HG02970 (cell line): ENCODE data around the gene PTGES.
"Not testable (repeated sequence)": the region's sequence is repeated elsewhere in the genome, so short reads cannot be mapped to it uniquely, and the experiment has no call there.

Source experiments
- ATAC-seq: cut with Tn5 transposase; IDR thresholded peaks from one replicate; pipeline ENCODE4 v1.9.1; 2021; ENCODE audit warnings: mild to moderate bottlenecking, moderate library complexity, moderate number of reproducible peaks; ENCODE audit not compliant: unreplicated experiment, low FRiP score

Gene PTGES

GRCh38 chr9:129752900-129753729 lies at the start of gene PTGES:
TSS of gene PTGES (minus strand) at chr9:129753042. CDS start at chr9:129753012, 30 bp downstream.
- no peak for ATAC-seq

- no peak for ATAC-seq
Observed at GRCh38 chr9:129801504-129801903, 48.7 kb upstream of the PTGES start.

- no peak for ATAC-seq
Observed at GRCh38 chr9:129798973-129799372, 46.1 kb upstream of the PTGES start.

GRCh38 chr9:129796029-129796428 lies 43.2 kb upstream of the PTGES start:
- ATAC-seq: not testable (repeated sequence)

GRCh38 chr9:129794549-129794948 lies 41.7 kb upstream of the PTGES start:
- ATAC-seq: no peak

- no peak for ATAC-seq
Observed at GRCh38 chr9:129786481-129786880, 33.6 kb upstream of the PTGES start.

GRCh38 chr9:129785866-129786265 lies 33.0 kb upstream of the PTGES start:
- ATAC-seq: no peak

GRCh38 chr9:129784970-129785369 lies 32.1 kb upstream of the PTGES start:
- ATAC-seq: not testable (repeated sequence)

DNA sequence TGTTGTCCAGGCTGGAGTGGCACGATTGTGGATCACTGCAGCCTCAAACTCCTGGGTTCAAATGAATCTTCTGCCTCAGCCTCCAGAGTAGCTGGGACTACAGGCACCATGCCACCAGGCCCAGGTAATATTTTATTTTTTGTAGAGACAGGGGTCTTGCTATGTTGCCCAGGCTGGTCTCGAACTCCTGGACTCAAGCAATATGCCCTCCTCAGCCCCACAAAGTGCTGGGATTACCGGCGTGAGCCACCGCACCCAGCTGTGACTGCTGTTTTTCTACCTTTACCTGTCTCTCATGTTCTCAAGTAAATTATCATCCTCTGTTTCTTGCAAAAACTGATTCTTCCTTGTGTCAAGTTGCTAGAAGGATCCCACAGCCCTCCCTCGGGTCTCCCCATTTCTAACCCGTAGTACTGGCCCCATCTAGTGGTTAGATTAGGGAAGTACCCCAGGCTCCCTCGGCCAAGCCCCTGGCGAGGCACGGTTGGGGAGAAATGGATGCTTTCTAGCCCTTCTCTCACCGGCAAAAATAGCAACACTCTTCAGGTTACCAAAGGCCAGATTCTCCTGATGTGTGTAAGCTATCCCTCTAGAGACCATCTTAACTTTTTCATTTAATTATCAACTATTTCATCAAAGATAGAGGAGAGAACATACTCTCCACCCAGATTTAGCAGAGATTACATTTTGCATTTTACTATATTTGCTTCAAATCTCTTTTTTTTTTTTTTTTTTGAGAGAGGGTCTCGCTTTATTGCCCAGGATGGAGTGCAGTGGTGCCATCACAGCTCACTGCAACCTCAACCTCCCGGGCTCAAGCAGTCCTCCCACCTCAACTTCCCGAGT lies 30.9 kb upstream of the PTGES start:
- ATAC-seq: no peak

DNA sequence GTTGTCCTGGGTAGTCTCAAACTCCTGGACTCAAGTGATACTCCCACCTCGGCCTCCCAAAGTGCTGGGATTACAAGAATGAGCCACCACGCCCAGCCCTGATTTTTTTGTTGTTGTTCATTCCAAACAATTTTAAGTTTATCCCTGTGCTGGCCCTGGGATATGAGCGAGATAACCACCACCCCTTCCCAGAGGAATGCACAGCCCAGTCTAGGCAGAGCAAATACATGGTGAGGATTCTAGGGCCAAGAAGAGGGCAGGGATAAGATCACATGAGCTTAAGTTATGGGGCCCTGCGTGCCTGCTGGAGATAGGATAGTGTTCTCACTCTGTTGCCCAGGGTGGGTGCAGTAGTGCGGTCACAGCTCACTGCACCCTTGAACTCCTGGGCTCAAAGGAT lies 29.1 kb upstream of the PTGES start:
- no peak for ATAC-seq

GRCh38 chr9:129781131-129781530 lies 28.3 kb upstream of the PTGES start:
- no peak for ATAC-seq

DNA sequence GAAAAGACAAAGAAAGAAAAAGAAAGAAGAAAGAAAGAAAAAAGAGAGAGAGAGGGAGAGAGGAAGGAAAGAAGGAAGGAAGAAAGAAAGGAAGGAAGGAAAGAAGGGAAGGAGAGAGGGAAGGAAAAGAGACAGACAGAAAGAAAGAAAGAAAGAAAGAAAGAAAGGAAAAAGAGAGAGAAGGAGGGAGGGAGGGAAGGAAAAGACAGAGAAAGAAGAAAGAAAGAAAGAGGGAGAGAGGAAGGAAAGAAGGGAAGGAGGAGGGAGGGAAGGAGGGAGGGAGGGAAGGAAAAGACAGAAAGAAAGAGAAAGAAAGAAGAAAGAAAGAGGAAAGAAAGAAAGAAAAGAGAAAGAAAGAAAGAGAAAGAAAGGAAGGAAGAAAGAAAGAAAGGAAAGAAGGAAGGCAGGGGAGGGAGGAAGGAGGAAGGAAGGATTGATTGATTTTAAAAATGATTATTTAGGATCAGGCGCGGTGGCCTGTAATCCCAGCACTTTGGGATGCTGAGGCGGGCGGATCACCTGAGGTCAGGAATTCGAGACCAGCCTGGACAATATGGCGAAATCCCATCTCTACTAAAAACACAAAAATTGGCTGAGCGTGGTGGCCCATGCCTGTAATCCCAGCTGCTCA lies 26.8 kb upstream of the PTGES start:
- no peak for ATAC-seq

DNA sequence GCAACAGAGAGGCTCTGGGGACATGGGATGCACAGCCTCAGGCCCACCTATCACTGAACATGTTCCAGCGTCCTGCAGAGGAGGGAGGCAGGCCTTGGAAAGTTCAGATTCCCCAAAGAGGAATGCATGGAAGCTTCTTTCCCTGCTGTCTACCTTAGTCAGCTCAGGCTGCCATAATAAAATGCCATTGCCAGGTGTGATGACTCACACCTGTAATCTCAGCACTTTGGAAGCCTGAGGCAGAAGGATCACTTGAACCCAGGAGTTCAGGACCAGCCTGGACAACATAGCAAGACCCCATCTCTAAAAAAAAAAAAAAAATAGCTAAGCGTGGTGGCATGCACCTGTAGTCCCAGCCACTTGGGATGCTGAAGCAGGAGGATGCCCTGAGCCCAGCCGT lies 25.6 kb upstream of the PTGES start:
- ATAC-seq: no peak

DNA sequence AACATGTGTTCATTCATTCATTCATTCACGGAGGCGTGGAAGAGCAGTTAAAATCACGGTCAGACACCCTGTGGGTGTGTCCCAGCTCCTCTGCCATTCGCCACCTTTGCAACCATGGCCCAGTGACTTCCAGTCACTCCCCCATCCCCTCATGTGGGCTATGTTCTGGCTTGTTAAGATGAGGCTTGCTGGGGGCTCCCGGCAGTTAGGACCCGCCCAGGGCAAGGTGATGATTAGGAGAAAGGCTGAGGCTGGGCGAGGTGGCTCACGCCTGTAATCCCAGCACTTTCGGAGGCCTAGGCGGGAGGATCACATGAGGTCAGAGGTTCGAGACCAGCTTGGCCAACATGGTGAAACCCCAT lies 24.9 kb upstream of the PTGES start:
- no peak for ATAC-seq

GRCh38 chr9:129776938-129777768 lies 24.3 kb upstream of the PTGES start:
- no peak for ATAC-seq

- ATAC-seq: no peak
Observed at GRCh38 chr9:129776566-129776937, 23.7 kb upstream of the PTGES start.

- ATAC-seq: not testable (repeated sequence)
Observed at GRCh38 chr9:129776096-129776495, 23.3 kb upstream of the PTGES start.

- no peak for ATAC-seq
Observed at GRCh38 chr9:129775448-129775798, 22.6 kb upstream of the PTGES start.

- ATAC-seq: no peak
Observed at GRCh38 chr9:129774791-129775447, 22.1 kb upstream of the PTGES start.
